Neural cell (in vitro differentiated cells): ENCODE data around the gene KLHL2.
"Not testable (repeated sequence)": the region's sequence is repeated elsewhere in the genome, so short reads cannot be mapped to it uniquely, and the experiment has no call there.

Experiments
- EP300 ChIP-seq: fragments of 450-650 bp; conservative IDR thresholded peaks from 2 replicates; pipeline ENCODE4 v1.6.1; 2014; ENCODE audit warnings: antibody characterized with exemption, mild to moderate bottlenecking, moderate library complexity; ENCODE audit not compliant: poor library complexity, severe bottlenecking
- EZH2 ChIP-seq: fragments of 200-600, 300-800 bp; shearing (Covaris generic), sonication (generic); IDR thresholded peaks from 2 replicates; pipeline ENCODE4 v1.6.1; 2014; ENCODE audit warnings: antibody characterized with exemption, low read length, borderline replicate concordance, mild to moderate bottlenecking; ENCODE audit not compliant: insufficient read depth, poor library complexity, severe bottlenecking
- POLR2AphosphoS5 ChIP-seq: IDR thresholded peaks from 2 replicates; pipeline ENCODE4 v1.6.1; 2012
- SMC3 ChIP-seq: fragments of 450-650 bp; conservative IDR thresholded peaks from 2 replicates; pipeline ENCODE4 v1.6.1; 2014; ENCODE audit warnings: antibody characterized with exemption, mild to moderate bottlenecking, moderate library complexity; ENCODE audit not compliant: poor library complexity
- TF ChIP-seq, protein P1 (sequence below): fragments of 450-650 bp; IDR thresholded peaks from 2 replicates; pipeline ENCODE4 v1.5.1; 2014; ENCODE audit warnings: antibody characterized with exemption, mild to moderate bottlenecking, moderate library complexity; ENCODE audit not compliant: poor library complexity, severe bottlenecking
- TF ChIP-seq, protein P2 (sequence below): IDR thresholded peaks from 2 replicates; pipeline ENCODE4 v1.6.1; 2012; ENCODE audit warnings: borderline replicate concordance

DNA sequence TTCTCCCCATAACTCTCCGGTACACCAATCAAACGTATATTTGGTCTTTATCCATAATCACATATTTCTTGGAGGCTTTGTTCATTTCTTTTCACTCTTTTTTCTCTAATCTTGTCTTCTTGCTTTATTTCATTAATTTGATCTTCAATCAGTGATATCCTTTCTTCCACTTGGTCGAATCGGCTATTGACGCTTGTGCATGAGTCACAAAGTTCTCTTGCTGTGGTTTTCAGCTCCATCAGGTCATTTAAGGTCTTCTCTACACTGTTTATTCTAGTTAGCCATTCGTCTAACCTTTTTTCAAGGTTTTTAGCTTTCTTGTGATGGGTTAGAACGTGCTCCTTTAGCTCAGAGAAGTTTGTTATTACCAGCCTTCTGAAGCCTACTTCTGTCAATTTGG lies 62.6 kb downstream of the KLHL2 start:
- TF ChIP-seq POLR2AphosphoS5, EP300, EZH2, SMC3: not testable (repeated sequence)
- TF ChIP-seq, protein P1, sequence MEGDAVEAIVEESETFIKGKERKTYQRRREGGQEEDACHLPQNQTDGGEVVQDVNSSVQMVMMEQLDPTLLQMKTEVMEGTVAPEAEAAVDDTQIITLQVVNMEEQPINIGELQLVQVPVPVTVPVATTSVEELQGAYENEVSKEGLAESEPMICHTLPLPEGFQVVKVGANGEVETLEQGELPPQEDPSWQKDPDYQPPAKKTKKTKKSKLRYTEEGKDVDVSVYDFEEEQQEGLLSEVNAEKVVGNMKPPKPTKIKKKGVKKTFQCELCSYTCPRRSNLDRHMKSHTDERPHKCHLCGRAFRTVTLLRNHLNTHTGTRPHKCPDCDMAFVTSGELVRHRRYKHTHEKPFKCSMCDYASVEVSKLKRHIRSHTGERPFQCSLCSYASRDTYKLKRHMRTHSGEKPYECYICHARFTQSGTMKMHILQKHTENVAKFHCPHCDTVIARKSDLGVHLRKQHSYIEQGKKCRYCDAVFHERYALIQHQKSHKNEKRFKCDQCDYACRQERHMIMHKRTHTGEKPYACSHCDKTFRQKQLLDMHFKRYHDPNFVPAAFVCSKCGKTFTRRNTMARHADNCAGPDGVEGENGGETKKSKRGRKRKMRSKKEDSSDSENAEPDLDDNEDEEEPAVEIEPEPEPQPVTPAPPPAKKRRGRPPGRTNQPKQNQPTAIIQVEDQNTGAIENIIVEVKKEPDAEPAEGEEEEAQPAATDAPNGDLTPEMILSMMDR, result not testable (repeated sequence)
- TF ChIP-seq, protein P2, sequence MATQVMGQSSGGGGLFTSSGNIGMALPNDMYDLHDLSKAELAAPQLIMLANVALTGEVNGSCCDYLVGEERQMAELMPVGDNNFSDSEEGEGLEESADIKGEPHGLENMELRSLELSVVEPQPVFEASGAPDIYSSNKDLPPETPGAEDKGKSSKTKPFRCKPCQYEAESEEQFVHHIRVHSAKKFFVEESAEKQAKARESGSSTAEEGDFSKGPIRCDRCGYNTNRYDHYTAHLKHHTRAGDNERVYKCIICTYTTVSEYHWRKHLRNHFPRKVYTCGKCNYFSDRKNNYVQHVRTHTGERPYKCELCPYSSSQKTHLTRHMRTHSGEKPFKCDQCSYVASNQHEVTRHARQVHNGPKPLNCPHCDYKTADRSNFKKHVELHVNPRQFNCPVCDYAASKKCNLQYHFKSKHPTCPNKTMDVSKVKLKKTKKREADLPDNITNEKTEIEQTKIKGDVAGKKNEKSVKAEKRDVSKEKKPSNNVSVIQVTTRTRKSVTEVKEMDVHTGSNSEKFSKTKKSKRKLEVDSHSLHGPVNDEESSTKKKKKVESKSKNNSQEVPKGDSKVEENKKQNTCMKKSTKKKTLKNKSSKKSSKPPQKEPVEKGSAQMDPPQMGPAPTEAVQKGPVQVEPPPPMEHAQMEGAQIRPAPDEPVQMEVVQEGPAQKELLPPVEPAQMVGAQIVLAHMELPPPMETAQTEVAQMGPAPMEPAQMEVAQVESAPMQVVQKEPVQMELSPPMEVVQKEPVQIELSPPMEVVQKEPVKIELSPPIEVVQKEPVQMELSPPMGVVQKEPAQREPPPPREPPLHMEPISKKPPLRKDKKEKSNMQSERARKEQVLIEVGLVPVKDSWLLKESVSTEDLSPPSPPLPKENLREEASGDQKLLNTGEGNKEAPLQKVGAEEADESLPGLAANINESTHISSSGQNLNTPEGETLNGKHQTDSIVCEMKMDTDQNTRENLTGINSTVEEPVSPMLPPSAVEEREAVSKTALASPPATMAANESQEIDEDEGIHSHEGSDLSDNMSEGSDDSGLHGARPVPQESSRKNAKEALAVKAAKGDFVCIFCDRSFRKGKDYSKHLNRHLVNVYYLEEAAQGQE, result not testable (repeated sequence)
